NB4 (cell line): Measurements from ENCODE around the gene COL23A1.

ENCODE experiments used
- POLR2A ChIP-seq: IDR thresholded peaks from 2 replicates; pipeline ENCODE4 v1.6.1; 2011; ENCODE audit warnings: mild to moderate bottlenecking; ENCODE audit not compliant: insufficient read length; ENCODE audit errors: extremely low read depth
- TF ChIP-seq, protein P1 (sequence below): IDR thresholded peaks from one replicate; pipeline ENCODE4 v1.5.1; 2012; ENCODE audit warnings: low read depth, low read length
- TF ChIP-seq, protein P2 (sequence below): IDR thresholded peaks from 2 replicates; pipeline ENCODE4 v1.6.1; 2011; ENCODE audit warnings: low read depth, low read length

DNA sequence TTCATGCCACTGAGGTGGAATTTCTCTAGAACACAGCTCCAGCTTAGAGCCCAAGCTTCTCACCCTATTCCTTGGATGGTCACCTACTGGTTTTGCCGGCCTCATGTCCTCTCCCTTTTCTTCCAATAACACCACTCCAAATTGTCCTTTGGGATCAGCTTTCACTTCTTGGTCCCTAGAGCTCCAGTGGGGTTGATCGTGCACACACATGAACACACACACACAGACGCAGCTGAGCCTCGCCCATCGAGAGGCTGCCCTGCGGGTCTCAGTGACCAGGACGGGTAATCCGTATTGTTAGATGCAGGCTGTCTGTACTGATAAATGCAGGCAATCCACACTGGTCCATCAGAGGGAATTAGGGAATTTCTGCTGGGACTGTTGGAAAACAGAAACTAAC, 6.9 kb downstream of the COL23A1 start:
- TF ChIP-seq, protein P1, sequence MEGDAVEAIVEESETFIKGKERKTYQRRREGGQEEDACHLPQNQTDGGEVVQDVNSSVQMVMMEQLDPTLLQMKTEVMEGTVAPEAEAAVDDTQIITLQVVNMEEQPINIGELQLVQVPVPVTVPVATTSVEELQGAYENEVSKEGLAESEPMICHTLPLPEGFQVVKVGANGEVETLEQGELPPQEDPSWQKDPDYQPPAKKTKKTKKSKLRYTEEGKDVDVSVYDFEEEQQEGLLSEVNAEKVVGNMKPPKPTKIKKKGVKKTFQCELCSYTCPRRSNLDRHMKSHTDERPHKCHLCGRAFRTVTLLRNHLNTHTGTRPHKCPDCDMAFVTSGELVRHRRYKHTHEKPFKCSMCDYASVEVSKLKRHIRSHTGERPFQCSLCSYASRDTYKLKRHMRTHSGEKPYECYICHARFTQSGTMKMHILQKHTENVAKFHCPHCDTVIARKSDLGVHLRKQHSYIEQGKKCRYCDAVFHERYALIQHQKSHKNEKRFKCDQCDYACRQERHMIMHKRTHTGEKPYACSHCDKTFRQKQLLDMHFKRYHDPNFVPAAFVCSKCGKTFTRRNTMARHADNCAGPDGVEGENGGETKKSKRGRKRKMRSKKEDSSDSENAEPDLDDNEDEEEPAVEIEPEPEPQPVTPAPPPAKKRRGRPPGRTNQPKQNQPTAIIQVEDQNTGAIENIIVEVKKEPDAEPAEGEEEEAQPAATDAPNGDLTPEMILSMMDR: no peak
- TF ChIP-seq POLR2A: no peak
- TF ChIP-seq, protein P2, sequence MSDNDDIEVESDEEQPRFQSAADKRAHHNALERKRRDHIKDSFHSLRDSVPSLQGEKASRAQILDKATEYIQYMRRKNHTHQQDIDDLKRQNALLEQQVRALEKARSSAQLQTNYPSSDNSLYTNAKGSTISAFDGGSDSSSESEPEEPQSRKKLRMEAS: no peak
